Fibroblast of villous mesenchyme (primary cell): ENCODE results near the gene PTPRJ. TPM values are rescaled to one million over a fixed set of nuclear protein-coding genes. Genes with fewer than 3 reads are reported as not detected.

ENCODE experiments used
- DNase-seq: peaks from one replicate; pipeline ENCODE4 v3.0.0-alpha.2; 2010; ENCODE audit warnings: low read depth
- H3K4me3 ChIP-seq: 2 replicates; pipeline ENCODE4 v1.5.1; 2011; ENCODE audit warnings: low read depth, mild to moderate bottlenecking, low read length
- total RNA-seq: library from RNA; depleted of rRNA; stranded (reverse); fragments of >200 nt; gene quantifications from 2 replicates; pipeline ENCODE4 v1.2.3, GENCODE V29; 2012
- TF ChIP-seq, protein P1 (sequence below): IDR thresholded peaks from 2 replicates; pipeline ENCODE4 v1.5.1; 2012; ENCODE audit warnings: low read depth, mild to moderate bottlenecking, low read length; ENCODE audit not compliant: insufficient read depth

PTPRJ gene
- total RNA-seq, 1 donor: 29.8 TPM

- TF ChIP-seq, protein P1, sequence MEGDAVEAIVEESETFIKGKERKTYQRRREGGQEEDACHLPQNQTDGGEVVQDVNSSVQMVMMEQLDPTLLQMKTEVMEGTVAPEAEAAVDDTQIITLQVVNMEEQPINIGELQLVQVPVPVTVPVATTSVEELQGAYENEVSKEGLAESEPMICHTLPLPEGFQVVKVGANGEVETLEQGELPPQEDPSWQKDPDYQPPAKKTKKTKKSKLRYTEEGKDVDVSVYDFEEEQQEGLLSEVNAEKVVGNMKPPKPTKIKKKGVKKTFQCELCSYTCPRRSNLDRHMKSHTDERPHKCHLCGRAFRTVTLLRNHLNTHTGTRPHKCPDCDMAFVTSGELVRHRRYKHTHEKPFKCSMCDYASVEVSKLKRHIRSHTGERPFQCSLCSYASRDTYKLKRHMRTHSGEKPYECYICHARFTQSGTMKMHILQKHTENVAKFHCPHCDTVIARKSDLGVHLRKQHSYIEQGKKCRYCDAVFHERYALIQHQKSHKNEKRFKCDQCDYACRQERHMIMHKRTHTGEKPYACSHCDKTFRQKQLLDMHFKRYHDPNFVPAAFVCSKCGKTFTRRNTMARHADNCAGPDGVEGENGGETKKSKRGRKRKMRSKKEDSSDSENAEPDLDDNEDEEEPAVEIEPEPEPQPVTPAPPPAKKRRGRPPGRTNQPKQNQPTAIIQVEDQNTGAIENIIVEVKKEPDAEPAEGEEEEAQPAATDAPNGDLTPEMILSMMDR: no peak
- no peak for DNase-seq
- H3K4me3 ChIP-seq: no peak overlapping the region
These were observed 8.9 kb upstream of the PTPRJ start for GRCh38 chr11:47971501-47971900.

- H3K4me3 ChIP-seq: no peak overlapping the region
- DNase-seq: no peak
- TF ChIP-seq, protein P1: no peak
These were observed 7.2 kb upstream of the PTPRJ start for GRCh38 chr11:47973173-47973572.

DNA sequence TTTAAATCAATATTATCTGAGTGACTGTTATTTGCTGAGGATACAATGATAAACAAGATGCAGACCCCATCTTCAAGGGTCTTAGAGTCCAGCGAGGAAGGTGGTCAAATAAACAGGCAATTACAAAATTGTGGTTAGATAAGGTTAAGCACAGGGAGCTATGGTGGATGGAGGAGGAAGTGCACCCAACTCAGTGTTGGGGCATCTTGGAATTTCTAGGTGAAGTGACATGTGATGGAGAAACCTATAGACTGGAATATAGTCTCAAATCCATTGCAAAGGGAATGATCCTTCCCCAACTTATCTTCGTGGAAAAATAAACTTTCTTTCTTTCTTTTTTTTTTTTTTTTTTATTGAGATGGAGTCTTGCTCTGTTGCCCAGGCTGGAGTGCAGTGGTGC lies 3.4 kb upstream of the PTPRJ start:
- no peak for DNase-seq
- H3K4me3 ChIP-seq: no peak overlapping the region
- TF ChIP-seq, protein P1: no peak

- H3K4me3 ChIP-seq: no peak overlapping the region
- TF ChIP-seq, protein P1: no peak
- DNase-seq: peak; percentile 39
These were observed 2.7 kb upstream of the PTPRJ start for GRCh38 chr11:47977623-47978022.

DNA sequence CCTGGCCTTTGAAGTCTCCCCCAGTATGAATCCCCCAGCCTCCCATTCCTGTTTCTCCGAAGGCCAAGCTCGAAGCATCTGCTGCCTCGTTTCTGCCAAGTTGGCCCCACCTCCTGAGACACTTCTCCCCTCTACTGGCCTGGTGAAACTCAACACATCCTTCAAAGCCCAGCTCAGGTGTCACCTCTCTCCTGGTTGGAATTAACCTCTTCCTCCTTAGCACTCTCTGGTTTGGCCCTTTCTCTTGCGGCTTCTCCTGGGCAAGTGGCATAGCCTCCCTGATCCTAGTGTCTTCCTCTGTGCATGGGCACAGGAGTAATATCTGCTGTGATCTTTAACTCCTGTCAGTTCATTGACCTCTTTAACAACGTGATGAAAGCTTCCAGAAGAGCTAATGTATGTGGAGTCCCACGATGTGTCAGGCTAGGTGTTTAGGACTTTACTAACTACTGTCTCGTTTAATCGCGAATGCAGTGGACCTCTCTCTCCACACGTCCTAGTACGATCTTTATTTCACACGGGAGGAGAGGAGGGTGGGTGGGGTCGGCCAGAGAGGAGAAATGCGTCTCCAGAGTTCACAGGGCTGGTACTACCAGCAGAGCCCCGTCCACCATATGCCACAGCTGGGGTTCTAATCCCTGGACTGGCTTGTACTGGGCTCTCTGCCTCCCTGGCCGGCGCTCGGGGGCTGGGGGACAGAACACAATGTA lies 826 bp upstream of the PTPRJ start:
- H3K4me3 ChIP-seq: peak overlapping the region; percentile 74
- no peak for DNase-seq
- TF ChIP-seq, protein P1: no peak

GRCh38 chr11:47980907-47981621 lies 705 bp downstream of the PTPRJ start:
- DNase-seq: peak; percentile 61
- H3K4me3 ChIP-seq: peak overlapping the region; percentile 74
- TF ChIP-seq, protein P1: peak; percentile 17
